ENCODE measurements around the gene CEBPG.

GRCh38 chr19:33347300-33347699 lies 26.2 kb upstream of the CEBPG start:
- TF ChIP-seq CTCF (conservative IDR thresholded peaks at IDR 0.05) = no peak
- TF ChIP-seq ZFX (IDR thresholded peaks at IDR 0.05) = no peak
